Mesenchymal stem cell (in vitro differentiated cells and primary cell): ENCODE data around the gene HYCC1.
"Not testable (repeated sequence)": the region's sequence is repeated elsewhere in the genome, so short reads cannot be mapped to it uniquely, and the experiment has no call there.

Source experiments
- DNase-seq: peaks from one replicate; pipeline ENCODE4 v3.0.0-alpha.2; 2013
- H2AFZ ChIP-seq: one replicate; pipeline ENCODE4 v1.6.1; 2013; ENCODE audit warnings: low read depth, mild to moderate bottlenecking, control low read depth, inconsistent platforms, low read length, moderate library complexity
- H2AK5ac ChIP-seq: 2 replicates; pipeline ENCODE4 v1.6.1; 2013; ENCODE audit warnings: low read length, moderate library complexity, mild to moderate bottlenecking, inconsistent platforms; ENCODE audit not compliant: severe bottlenecking
- H2BK120ac ChIP-seq: one replicate; pipeline ENCODE4 v1.6.1; 2013; ENCODE audit warnings: low read depth, mild to moderate bottlenecking, inconsistent platforms, low read length, moderate library complexity
- H2BK12ac ChIP-seq, 2 experiments: one replicate each; pipeline ENCODE4 v1.6.1; 2013; ENCODE audit warnings: inconsistent platforms in 2 of 2, low read length in 2 of 2, mild to moderate bottlenecking in 2 of 2, moderate library complexity in 2 of 2, control low read depth in 1 of 2
- H2BK15ac ChIP-seq: one replicate; pipeline ENCODE4 v1.6.1; 2013; ENCODE audit warnings: mild to moderate bottlenecking, low read depth, inconsistent platforms; ENCODE audit not compliant: poor library complexity, severe bottlenecking
- H2BK5ac ChIP-seq: 2 replicates; pipeline ENCODE4 v1.6.1; 2013; ENCODE audit warnings: low read depth, mild to moderate bottlenecking, low read length, control low read depth, inconsistent platforms; ENCODE audit not compliant: poor library complexity, severe bottlenecking
- H3K14ac ChIP-seq, 2 experiments: one replicate each; pipeline ENCODE4 v1.6.1; 2013; ENCODE audit warnings: inconsistent platforms in 2 of 2, low read length in 2 of 2, control low read depth in 1 of 2, mild to moderate bottlenecking in 1 of 2, moderate library complexity in 1 of 2
- H3K18ac ChIP-seq, 2 experiments: one replicate each; pipeline ENCODE4 v1.6.1; 2013; ENCODE audit warnings: inconsistent platforms in 2 of 2, low read length in 2 of 2, control low read depth in 1 of 2, low read depth in 1 of 2, mild to moderate bottlenecking in 1 of 2
- H3K23ac ChIP-seq, 2 experiments: one replicate each; pipeline ENCODE4 v1.6.1; 2013; ENCODE audit warnings: inconsistent platforms in 2 of 2, low read length in 2 of 2, mild to moderate bottlenecking in 2 of 2, moderate library complexity in 2 of 2, control low read depth in 1 of 2
- H3K27ac ChIP-seq: 2 replicates; pipeline ENCODE4 v1.5.1; 2013; ENCODE audit warnings: mild to moderate bottlenecking, moderate library complexity, low read length, control low read depth, inconsistent platforms; ENCODE audit not compliant: poor library complexity, severe bottlenecking
- H3K27me3 ChIP-seq, 2 experiments: 2 replicates each; pipeline versions ENCODE4 v1.6.1 to v1.7.0; 2013; ENCODE audit warnings: low read length in 2 of 2, mild to moderate bottlenecking in 2 of 2, moderate library complexity in 2 of 2, control low read depth in 1 of 2, inconsistent platforms in 1 of 2; ENCODE audit not compliant: control insufficient read depth in 1 of 2, insufficient read depth in 1 of 2
- H3K36me3 ChIP-seq, 2 experiments: 2 replicates each; pipeline versions ENCODE4 v1.6.1 to v1.7.0; 2013; ENCODE audit warnings: low read length in 2 of 2, control low read depth in 1 of 2, inconsistent platforms in 1 of 2, low read depth in 1 of 2, mild to moderate bottlenecking in 1 of 2; ENCODE audit not compliant: insufficient read depth in 2 of 2, control insufficient read depth in 1 of 2
- H3K4ac ChIP-seq, 2 experiments: one replicate each; pipeline ENCODE4 v1.6.1; 2013; ENCODE audit warnings: inconsistent platforms in 2 of 2, low read length in 2 of 2, mild to moderate bottlenecking in 2 of 2, moderate library complexity in 2 of 2, control low read depth in 1 of 2, low read depth in 1 of 2
- H3K4me1 ChIP-seq: 2 replicates; pipeline ENCODE4 v1.6.1; 2013; ENCODE audit warnings: low read depth, low read length, control low read depth; ENCODE audit not compliant: control insufficient read depth, insufficient read depth
- H3K4me2 ChIP-seq: 2 replicates; pipeline ENCODE4 v1.6.1; 2013; ENCODE audit warnings: low read length, mild to moderate bottlenecking, inconsistent platforms; ENCODE audit not compliant: poor library complexity, severe bottlenecking
- H3K4me3 ChIP-seq, 2 experiments: 2 replicates each; pipeline versions ENCODE4 v1.5.1 to v1.7.0; 2013; ENCODE audit warnings: low read length in 2 of 2, mild to moderate bottlenecking in 2 of 2, control low read depth in 1 of 2, low read depth in 1 of 2; ENCODE audit not compliant: insufficient read depth in 1 of 2
- H3K79me1 ChIP-seq: replicated peaks from 2 replicates; pipeline ENCODE4 v1.6.1; 2013; ENCODE audit warnings: mild to moderate bottlenecking, control low read depth, low read length, inconsistent platforms; ENCODE audit not compliant: poor library complexity, severe bottlenecking
- H3K9ac ChIP-seq: 2 replicates; pipeline ENCODE4 v1.7.0; 2013; ENCODE audit warnings: mild to moderate bottlenecking, low read length, moderate library complexity
- H3K9me3 ChIP-seq: 2 replicates; pipeline ENCODE4 v1.7.0; 2013; ENCODE audit warnings: mild to moderate bottlenecking, low read length; ENCODE audit not compliant: control insufficient read depth
- H4K8ac ChIP-seq: one replicate; pipeline ENCODE4 v1.6.1; 2013; ENCODE audit warnings: inconsistent platforms, mild to moderate bottlenecking, low read length, moderate library complexity
- H4K91ac ChIP-seq: one replicate; pipeline ENCODE4 v1.6.1; 2013; ENCODE audit warnings: mild to moderate bottlenecking, low read length, inconsistent platforms
- WGBS: methylation state at CpG from one replicate; pipeline ENCODE4 v1.1.7; 2013; ENCODE audit warnings: mixed read lengths; 5-methylcytosine and 5-hydroxymethylcytosine counted together

Gene HYCC1

DNA sequence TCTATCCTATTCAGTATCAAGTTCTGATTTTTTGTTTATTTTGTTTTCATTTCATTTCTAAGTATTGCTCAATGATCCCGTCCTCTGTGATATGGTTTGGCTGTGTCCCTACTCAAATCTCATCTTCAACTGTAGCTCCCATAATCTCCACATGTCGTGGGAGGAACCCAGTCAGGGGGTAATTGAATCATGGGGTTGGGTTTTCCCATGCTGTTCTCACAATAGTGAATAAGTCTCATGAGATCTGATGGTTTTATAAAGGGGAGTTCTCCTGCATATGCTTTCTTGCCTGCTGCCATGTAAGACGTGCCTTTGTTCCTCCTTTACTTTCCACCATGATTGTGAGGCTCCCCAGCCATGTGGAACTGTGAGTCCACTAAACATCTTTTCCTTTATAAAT lies 39.3 kb downstream of the HYCC1 start:
- not testable (repeated sequence) for H3K27ac ChIP-seq, H3K18ac ChIP-seq, H4K91ac ChIP-seq, H4K8ac ChIP-seq, H3K23ac ChIP-seq, H2BK120ac ChIP-seq, H3K79me1 ChIP-seq, H2BK12ac ChIP-seq, DNase-seq, H2BK5ac ChIP-seq, H3K4me3 ChIP-seq, H3K14ac ChIP-seq, H3K4me2 ChIP-seq, H3K9ac ChIP-seq, H3K4me1 ChIP-seq, H3K4ac ChIP-seq, H3K9me3 ChIP-seq, H2BK15ac ChIP-seq, H2AK5ac ChIP-seq, H2AFZ ChIP-seq, H3K27me3 ChIP-seq
- WGBS, result 100% methylated on average over 1 of the region's 3 CpGs
- H3K36me3 ChIP-seq, result peaks cover 3 to 81% of the 10 kb centered on the region in 2 experiments

DNA sequence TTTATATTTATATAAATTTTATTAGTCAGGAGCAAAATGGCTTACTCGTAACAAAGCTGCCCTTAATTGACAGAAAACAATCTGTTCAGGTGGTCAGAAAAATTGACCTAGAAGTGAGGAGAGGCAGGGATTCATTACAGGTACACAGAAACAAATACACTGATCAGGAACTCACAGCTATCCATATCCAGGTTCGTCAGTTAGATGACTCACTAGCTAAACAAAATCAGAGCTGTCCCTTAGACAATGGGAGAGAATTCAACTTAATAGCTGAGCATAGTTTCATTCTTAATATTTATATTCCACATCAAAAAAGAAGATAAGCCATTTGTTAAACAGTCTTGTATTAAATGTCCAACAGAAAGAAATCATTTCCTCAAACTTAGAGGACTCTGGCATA lies 41.7 kb downstream of the HYCC1 start:
- no peak overlapping the region for H3K27ac ChIP-seq
- no peaks in the 10 kb centered on the region for H3K4me1 ChIP-seq
- H3K23ac ChIP-seq, result no peak overlapping the region
- no peak overlapping the region for H2AK5ac ChIP-seq
- H2BK15ac ChIP-seq, result no peak overlapping the region
- H3K79me1 ChIP-seq, result peaks cover 3% of the 10 kb centered on the region
- no peak overlapping the region for H2BK5ac ChIP-seq
- H3K18ac ChIP-seq, result no peak overlapping the region
- peaks cover 9 to 95% of the 10 kb centered on the region in 2 experiments for H3K36me3 ChIP-seq
- H3K4me2 ChIP-seq, result no peak overlapping the region
- H2BK12ac ChIP-seq, result no peak overlapping the region
- H3K4me3 ChIP-seq, result no peak overlapping the region
- H3K9me3 ChIP-seq, result no peaks in the 10 kb centered on the region
- H2AFZ ChIP-seq, result no peak overlapping the region
- DNase-seq, result no peak
- no peaks in the 10 kb centered on the region for H3K27me3 ChIP-seq
- no peak overlapping the region for H4K91ac ChIP-seq
- H2BK120ac ChIP-seq, result no peak overlapping the region
- no peak overlapping the region for H3K9ac ChIP-seq
- no peak overlapping the region for H4K8ac ChIP-seq
- H3K4ac ChIP-seq, result no peak overlapping the region
- no peak overlapping the region for H3K14ac ChIP-seq
- WGBS, result no CpG with 5 or more reads among the region's 2 CpGs

DNA sequence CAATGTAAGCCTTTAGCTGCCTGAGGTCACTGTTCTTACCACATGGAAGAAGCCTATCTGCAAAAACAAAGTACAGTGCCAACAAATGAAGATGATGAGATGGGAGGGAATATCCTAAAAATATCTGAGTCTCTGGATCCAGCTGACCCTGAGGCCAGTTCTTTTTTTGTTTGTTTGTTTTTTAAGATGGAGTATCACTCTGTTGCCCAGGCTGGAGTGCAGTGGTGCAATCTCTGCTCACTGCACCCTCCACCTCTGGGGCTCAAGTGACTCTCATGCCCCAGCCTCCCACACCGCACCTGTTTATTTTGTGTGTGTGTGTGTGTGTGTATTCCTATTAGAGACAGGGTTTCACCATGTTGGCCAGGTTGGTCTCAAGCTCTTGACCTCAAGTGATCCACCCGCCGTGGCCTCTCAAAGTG lies 44.9 kb downstream of the HYCC1 start:
- H2BK120ac ChIP-seq, result no peak overlapping the region

More for the DNA sequence above, 44.9 kb downstream of the HYCC1 start:
- no peak overlapping the region for H3K23ac ChIP-seq
- no peak overlapping the region for H2AFZ ChIP-seq
- H3K18ac ChIP-seq, result no peak overlapping the region
- H3K27ac ChIP-seq, result no peak overlapping the region
- no peak overlapping the region for H4K91ac ChIP-seq
- WGBS, result 95% methylated on average over 2 of the region's 3 CpGs
- no peaks in the 10 kb centered on the region for H3K9me3 ChIP-seq
- no peak overlapping the region for H3K9ac ChIP-seq
- H3K4me2 ChIP-seq, result no peak overlapping the region
- no peak overlapping the region for H4K8ac ChIP-seq
- H2AK5ac ChIP-seq, result no peak overlapping the region
- no peaks in the 10 kb centered on the region for H3K4me1 ChIP-seq
- no peak for DNase-seq
- peaks cover 6 to 89% of the 10 kb centered on the region in 2 experiments for H3K36me3 ChIP-seq
- H2BK12ac ChIP-seq, result no peak overlapping the region
- H3K79me1 ChIP-seq, result peaks cover 1% of the 10 kb centered on the region
- no peak overlapping the region for H3K14ac ChIP-seq
- no peak overlapping the region for H2BK5ac ChIP-seq
- H2BK15ac ChIP-seq, result no peak overlapping the region
- no peak overlapping the region for H3K4me3 ChIP-seq
- H3K4ac ChIP-seq, result no peak overlapping the region
- no peaks in the 10 kb centered on the region for H3K27me3 ChIP-seq
